SU-DHL-6 (cell line): ENCODE measurements around the gene ZNF117.
"Not testable (repeated sequence)": the region's sequence is repeated elsewhere in the genome, so short reads cannot be mapped to it uniquely, and the experiment has no call there.

Experiments
- CTCF ChIP-seq: fragments of 200-600 bp; sonication (generic); IDR thresholded peaks from one replicate; pipeline ENCODE4 v1.5.1; 2017; ENCODE audit warnings: antibody characterized with exemption, mild to moderate bottlenecking, low read length, moderate library complexity; ENCODE audit not compliant: insufficient read depth, poor library complexity, severe bottlenecking
- EZH2phosphoT487 ChIP-seq: fragments of 200-600 bp; sonication (generic), shearing (Covaris generic); conservative IDR thresholded peaks from 2 replicates; pipeline ENCODE4 v1.6.1; 2018; ENCODE audit warnings: mild to moderate bottlenecking, antibody characterized with exemption, low read length, moderate library complexity, mixed read lengths

- TF ChIP-seq CTCF, EZH2phosphoT487: not testable (repeated sequence)
Observed at GRCh38 chr7:65025023-65025422, 34.2 kb upstream of the ZNF117 start.
